ENCODE results near the gene PRSS50.

PRSS50 gene

GRCh38 chr3:46725621-46726314, 8.1 kb upstream of the PRSS50 start:
- no peak for DNase-seq

- DNase-seq = no peak
Measured at GRCh38 chr3:46724424-46724823, 6.8 kb upstream of the PRSS50 start.

GRCh38 chr3:46722443-46722842, 4.8 kb upstream of the PRSS50 start:
- DNase-seq = no peak

- DNase-seq = no peak
Measured at GRCh38 chr3:46721009-46721408, 3.3 kb upstream of the PRSS50 start.

- DNase-seq = no peak
Measured at GRCh38 chr3:46719735-46720271, 2.1 kb upstream of the PRSS50 start.

- no peak for DNase-seq
Measured at GRCh38 chr3:46719044-46719565, 1.4 kb upstream of the PRSS50 start.

GRCh38 chr3:46716461-46717441, 918 bp downstream of the PRSS50 start:
- DNase-seq = no peak

- no peak for DNase-seq
Measured at GRCh38 chr3:46715507-46716175, 2.0 kb downstream of the PRSS50 start.

GRCh38 chr3:46714728-46715506, 2.8 kb downstream of the PRSS50 start:
- DNase-seq = no peak

- DNase-seq = no peak
Measured at GRCh38 chr3:46713898-46714552, 3.6 kb downstream of the PRSS50 start.

GRCh38 chr3:46713050-46713897, 4.4 kb downstream of the PRSS50 start:
- no peak for DNase-seq

GRCh38 chr3:46712191-46713049, 5.2 kb downstream of the PRSS50 start:
- no peak for DNase-seq

GRCh38 chr3:46711760-46712159, 5.9 kb downstream of the PRSS50 start:
- DNase-seq = no peak

GRCh38 chr3:46711305-46711704, 6.4 kb downstream of the PRSS50 start:
- DNase-seq = no peak

GRCh38 chr3:46710671-46711295, 6.9 kb downstream of the PRSS50 start:
- DNase-seq = no peak

- no peak for DNase-seq
Measured at GRCh38 chr3:46710229-46710628, 7.4 kb downstream of the PRSS50 start.

GRCh38 chr3:46709721-46710120, 7.9 kb downstream of the PRSS50 start:
- DNase-seq = no peak

GRCh38 chr3:46709157-46709654, 8.5 kb downstream of the PRSS50 start:
- no peak for DNase-seq

All from activated gamma-delta T cell treated with Interleukin-2 at 50 U/mL for 16 hours (primary cell).